ENCODE results near the gene CALML4. TPM values are rescaled to one million over a fixed set of nuclear protein-coding genes. Genes with fewer than 3 reads are reported as not detected.
"Not testable (repeated sequence)": the region's sequence is repeated elsewhere in the genome, so short reads cannot be mapped to it uniquely, and the experiment has no call there.

The CALML4 gene
- total RNA-seq, 2 donors from 2014 or later: 118 to 124 TPM

GRCh38 chr15:68228143-68228970 lies 23.2 kb upstream of the CALML4 start:
- intact Hi-C loops (cut with DNase I, micrococcal nuclease): no loop called here
- DNase-seq (no peak), ATAC-seq (peak; percentile 1)

- intact Hi-C loops (cut with DNase I, micrococcal nuclease): no loop called here
- ATAC-seq (no peak), DNase-seq (no peak)
Observed at GRCh38 chr15:68227643-68228142, 22.6 kb upstream of the CALML4 start.

GRCh38 chr15:68225442-68225841 lies 20.3 kb upstream of the CALML4 start:
- DNase-seq; ATAC-seq; intact Hi-C loops (cut with DNase I, micrococcal nuclease): not testable (repeated sequence)

- no peak for ATAC-seq
- no peak for DNase-seq
- intact Hi-C loops (cut with DNase I, micrococcal nuclease): no loop called here
Observed at GRCh38 chr15:68224546-68225250, 19.6 kb upstream of the CALML4 start.

- intact Hi-C loops (cut with DNase I, micrococcal nuclease): no loop called here
- DNase-seq: no peak
- no peak for ATAC-seq
Observed at GRCh38 chr15:68224108-68224507, 19.0 kb upstream of the CALML4 start.

GRCh38 chr15:68223171-68223570 lies 18.0 kb upstream of the CALML4 start:
- ATAC-seq (no peak), DNase-seq (no peak)
- intact Hi-C loops (cut with DNase I, micrococcal nuclease): no loop called here

GRCh38 chr15:68222432-68222743 lies 17.3 kb upstream of the CALML4 start:
- intact Hi-C loops (cut with DNase I, micrococcal nuclease); ATAC-seq; DNase-seq: not testable (repeated sequence)

- intact Hi-C loops (cut with DNase I, micrococcal nuclease); ATAC-seq; DNase-seq: not testable (repeated sequence)
Observed at GRCh38 chr15:68221530-68222431, 16.6 kb upstream of the CALML4 start.

GRCh38 chr15:68220967-68221366 lies 15.8 kb upstream of the CALML4 start:
- DNase-seq: no peak

GRCh38 chr15:68220489-68220888 lies 15.4 kb upstream of the CALML4 start:
- DNase-seq: no peak
- intact Hi-C loops (cut with DNase I, micrococcal nuclease): no loop called here
- no peak for ATAC-seq

More at GRCh38 chr15:68220967-68221366, 15.8 kb upstream of the CALML4 start:
- ATAC-seq: no peak
- intact Hi-C loops (cut with DNase I, micrococcal nuclease): no loop called here

GRCh38 chr15:68218847-68219798 lies 14.0 kb upstream of the CALML4 start:
- ATAC-seq: no peak
- no peak for DNase-seq
- intact Hi-C loops (cut with DNase I, micrococcal nuclease): loop anchor here in 1 of 2 donors (10.0 kb wide), 1 partner anchor 354 kb away; no protein-coding TSS in a partner anchor

- intact Hi-C loops (cut with DNase I, micrococcal nuclease): loop anchor here in 1 of 2 donors (10.0 kb wide), 1 partner anchor 354 kb away; no protein-coding TSS in a partner anchor
- ATAC-seq (no peak), DNase-seq (no peak)
Observed at GRCh38 chr15:68218331-68218730, 13.2 kb upstream of the CALML4 start.

GRCh38 chr15:68217341-68217740 lies 12.2 kb upstream of the CALML4 start:
- intact Hi-C loops (cut with DNase I, micrococcal nuclease): loop anchor here in 1 of 2 donors (10.0 kb wide), 1 partner anchor 353 kb away; no protein-coding TSS in a partner anchor
- DNase-seq: no peak

GRCh38 chr15:68214838-68215254 lies 9.7 kb upstream of the CALML4 start:
- intact Hi-C loops (cut with DNase I, micrococcal nuclease): loop anchor here in 1 of 2 donors (10.0 kb wide), 1 partner anchor 350 kb away; no protein-coding TSS in a partner anchor
- ATAC-seq: no peak
- DNase-seq: no peak

More at GRCh38 chr15:68217341-68217740, 12.2 kb upstream of the CALML4 start:
- ATAC-seq: no peak

GRCh38 chr15:68213991-68214837 lies 9.1 kb upstream of the CALML4 start:
- no peak for ATAC-seq
- DNase-seq: no peak

GRCh38 chr15:68213491-68213845 lies 8.3 kb upstream of the CALML4 start:
- not testable (repeated sequence) for DNase-seq, ATAC-seq
- intact Hi-C loops (cut with DNase I, micrococcal nuclease): loop anchor here in 1 of 2 donors (10.0 kb wide), 1 partner anchor 349 kb away; no protein-coding TSS in a partner anchor

More at GRCh38 chr15:68213991-68214837, 9.1 kb upstream of the CALML4 start:
- intact Hi-C loops (cut with DNase I, micrococcal nuclease): loop anchor here in 1 of 2 donors (10.0 kb wide), 1 partner anchor 349 kb away; no protein-coding TSS in a partner anchor

Measured in left colon (tissue), 2 donors.